Peyer's patch (tissue), 4 donors: ENCODE measurements around the gene THAP9. TPM values are rescaled to one million over a fixed set of nuclear protein-coding genes. Genes with fewer than 3 reads are reported as not detected.
"Not testable (repeated sequence)": the region's sequence is repeated elsewhere in the genome, so short reads cannot be mapped to it uniquely, and the experiment has no call there.

Experiments used
- DNase-seq, 3 donors: peaks; one replicate each; pipeline ENCODE4 v3.0.0-alpha.2; 2017 to 2019
- H3K27ac ChIP-seq, 4 donors: fragments of 200-600 bp; sonication (generic); one replicate each; pipeline ENCODE4 v1.5.1; 2016 to 2019
- H3K27me3 ChIP-seq, 2 donors: fragments of 200-600 bp; sonication (generic); one replicate each; pipeline ENCODE4 v1.5.1; 2019
- H3K36me3 ChIP-seq, 3 donors: fragments of 200-600 bp; sonication (generic); one replicate each; pipeline ENCODE4 v1.5.1; 2016 to 2019
- H3K4me1 ChIP-seq, 4 donors: fragments of 200-600 bp; sonication (generic); one replicate each; pipeline ENCODE4 v1.5.1; 2016 to 2019
- H3K4me3 ChIP-seq, 4 donors: fragments of 200-600 bp; sonication (generic); 1 replicate in 3 of 4; 2 replicates in 1 of 4; pipeline ENCODE4 v1.5.1; 2016 to 2019; ENCODE audit warnings: mild to moderate bottlenecking in 1 of 4
- H3K9me3 ChIP-seq, 4 donors: fragments of 200-600 bp; sonication (generic); one replicate each; pipeline ENCODE4 v1.5.1; 2016 to 2019; ENCODE audit warnings: mild to moderate bottlenecking in 1 of 4
- POLR2A ChIP-seq, 2 donors: fragments of 450-650 bp; IDR thresholded peaks; one replicate each; pipeline ENCODE4 v1.5.1; 2017; ENCODE audit warnings: antibody characterized with exemption in 2 of 2, mild to moderate bottlenecking in 2 of 2, moderate library complexity in 2 of 2
- total RNA-seq, 4 donors: library from RNA; depleted of rRNA; stranded (reverse); fragments of >200 nt; gene quantifications; one replicate each; pipeline ENCODE4 v1.1.0, GENCODE V29; 2016
- TF ChIP-seq, protein P1 (sequence below), 6 experiments: fragments of 450-650 bp in 4 of 6; fragments of 200-600 bp in 2 of 6; sonication (generic) in 1 of 6; IDR thresholded peaks; one replicate each; pipeline ENCODE4 v1.5.1; 2017 to 2019; ENCODE audit warnings: antibody characterized with exemption in 6 of 6, mild to moderate bottlenecking in 3 of 6, moderate library complexity in 1 of 6

Gene THAP9
- total RNA-seq, 4 donors from 2014 or later, result 1.7 to 6.7 (median 2.9) TPM

DNA sequence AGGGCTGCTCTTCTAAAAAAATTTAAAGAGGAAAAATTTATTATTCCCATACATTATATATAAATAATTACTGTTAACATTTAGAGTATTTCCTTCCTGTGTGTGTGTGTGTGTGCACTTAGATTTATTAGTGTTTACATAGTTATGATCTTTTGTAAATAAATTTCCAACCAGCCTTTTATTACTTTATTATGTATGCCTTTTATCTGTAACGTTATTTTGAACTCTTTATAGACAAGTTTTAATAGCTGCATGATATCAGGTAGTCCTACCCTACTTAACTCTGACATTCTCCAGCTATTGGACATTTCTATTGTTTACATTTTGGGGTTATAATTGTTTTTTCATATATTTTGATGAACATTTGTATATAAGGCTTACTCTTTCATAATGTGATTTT, 8.8 kb downstream of the THAP9 start:
- no peak for TF ChIP-seq POLR2A (IDR thresholded peaks at IDR 0.05)
- TF ChIP-seq, protein P1, sequence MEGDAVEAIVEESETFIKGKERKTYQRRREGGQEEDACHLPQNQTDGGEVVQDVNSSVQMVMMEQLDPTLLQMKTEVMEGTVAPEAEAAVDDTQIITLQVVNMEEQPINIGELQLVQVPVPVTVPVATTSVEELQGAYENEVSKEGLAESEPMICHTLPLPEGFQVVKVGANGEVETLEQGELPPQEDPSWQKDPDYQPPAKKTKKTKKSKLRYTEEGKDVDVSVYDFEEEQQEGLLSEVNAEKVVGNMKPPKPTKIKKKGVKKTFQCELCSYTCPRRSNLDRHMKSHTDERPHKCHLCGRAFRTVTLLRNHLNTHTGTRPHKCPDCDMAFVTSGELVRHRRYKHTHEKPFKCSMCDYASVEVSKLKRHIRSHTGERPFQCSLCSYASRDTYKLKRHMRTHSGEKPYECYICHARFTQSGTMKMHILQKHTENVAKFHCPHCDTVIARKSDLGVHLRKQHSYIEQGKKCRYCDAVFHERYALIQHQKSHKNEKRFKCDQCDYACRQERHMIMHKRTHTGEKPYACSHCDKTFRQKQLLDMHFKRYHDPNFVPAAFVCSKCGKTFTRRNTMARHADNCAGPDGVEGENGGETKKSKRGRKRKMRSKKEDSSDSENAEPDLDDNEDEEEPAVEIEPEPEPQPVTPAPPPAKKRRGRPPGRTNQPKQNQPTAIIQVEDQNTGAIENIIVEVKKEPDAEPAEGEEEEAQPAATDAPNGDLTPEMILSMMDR (IDR thresholded peaks at IDR 0.05), result no peak
- Histone ChIP-seq H3K27ac (no peak overlapping the region), H3K4me3 (no peak overlapping the region), H3K36me3 (peaks cover 0 to 9% (median 0%) of the 10 kb centered on the region in 3 donors), H3K9me3 (no peaks in the 10 kb centered on the region), H3K4me1 (no peaks in the 10 kb centered on the region), H3K27me3 (no peaks in the 10 kb centered on the region)
- no peak for DNase-seq

DNA sequence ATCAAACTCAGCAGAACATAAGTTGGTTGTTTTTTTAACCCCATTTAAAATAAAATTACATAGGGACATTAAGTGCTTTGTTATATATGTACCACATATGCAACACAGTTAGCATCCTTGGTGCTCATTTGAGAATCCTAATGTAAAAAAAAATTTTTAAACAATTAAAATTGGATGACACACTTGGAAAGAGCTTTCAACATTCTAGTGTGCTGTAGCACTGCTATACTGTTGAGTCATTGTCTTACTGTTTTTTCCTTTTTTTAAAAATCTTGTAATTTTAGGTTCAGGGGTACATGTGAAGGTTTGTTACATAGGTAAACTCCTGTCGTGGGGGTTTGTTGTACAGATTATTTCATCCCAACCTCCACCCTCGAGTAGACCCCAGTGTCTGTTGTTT, 12.8 kb downstream of the THAP9 start:
- Histone ChIP-seq H3K27me3 (no peaks in the 10 kb centered on the region), H3K4me1 (no peaks in the 10 kb centered on the region), H3K36me3 (peaks cover 0 to 9% (median 0%) of the 10 kb centered on the region in 3 donors), H3K4me3 (no peak overlapping the region), H3K27ac (no peak overlapping the region), H3K9me3 (no peaks in the 10 kb centered on the region)
- no peak for DNase-seq
- no peak for TF ChIP-seq POLR2A (IDR thresholded peaks at IDR 0.05)
- TF ChIP-seq, protein P1 (IDR thresholded peaks at IDR 0.05), result no peak

DNA sequence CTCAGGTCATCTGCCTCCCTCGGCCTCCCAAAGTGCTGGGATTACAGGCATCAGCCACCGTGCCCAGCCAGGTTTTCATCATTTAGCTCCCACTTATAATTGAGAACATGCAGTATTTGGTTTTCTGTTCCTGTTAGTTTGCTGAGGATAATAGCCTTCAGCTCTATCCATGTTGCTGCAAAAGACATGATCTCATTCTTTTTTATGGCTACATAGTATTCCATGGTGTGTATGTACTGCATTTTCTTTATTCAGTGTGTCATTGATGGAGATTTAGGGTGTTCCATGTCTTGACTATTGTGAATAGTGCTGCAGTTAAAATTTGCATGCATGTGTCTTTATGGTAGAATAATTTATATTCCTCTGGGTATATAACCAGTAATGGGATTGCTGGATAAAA, 13.4 kb downstream of the THAP9 start:
- not testable (repeated sequence) for H3K27ac ChIP-seq, H3K4me3 ChIP-seq, H3K36me3 ChIP-seq, H3K4me1 ChIP-seq, H3K27me3 ChIP-seq, H3K9me3 ChIP-seq, DNase-seq

DNA sequence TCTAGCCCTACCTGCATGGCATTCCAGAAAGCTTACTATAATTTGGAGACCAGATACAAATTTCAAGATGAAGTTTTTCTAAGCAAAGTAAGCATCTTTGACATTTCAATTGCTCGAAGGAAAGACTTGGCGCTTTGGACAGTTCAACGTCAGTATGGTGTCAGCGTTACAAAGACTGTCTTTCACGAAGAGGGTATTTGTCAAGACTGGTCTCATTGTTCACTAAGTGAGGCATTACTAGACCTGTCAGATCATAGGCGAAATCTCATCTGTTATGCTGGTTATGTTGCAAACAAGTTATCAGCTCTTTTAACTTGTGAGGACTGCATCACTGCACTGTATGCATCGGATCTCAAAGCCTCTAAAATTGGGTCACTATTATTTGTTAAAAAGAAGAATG, 17.6 kb downstream of the THAP9 start:
- no peak for DNase-seq
- no peaks in the 10 kb centered on the region for H3K9me3 ChIP-seq
- no peak overlapping the region for H3K4me3 ChIP-seq
- H3K36me3 ChIP-seq, result no peaks in the 10 kb centered on the region
- TF ChIP-seq POLR2A (IDR thresholded peaks at IDR 0.05), result no peak
- TF ChIP-seq, protein P1 (IDR thresholded peaks at IDR 0.05), result no peak
- H3K27me3 ChIP-seq, result no peaks in the 10 kb centered on the region
- no peak overlapping the region for H3K27ac ChIP-seq
- no peaks in the 10 kb centered on the region for H3K4me1 ChIP-seq

DNA sequence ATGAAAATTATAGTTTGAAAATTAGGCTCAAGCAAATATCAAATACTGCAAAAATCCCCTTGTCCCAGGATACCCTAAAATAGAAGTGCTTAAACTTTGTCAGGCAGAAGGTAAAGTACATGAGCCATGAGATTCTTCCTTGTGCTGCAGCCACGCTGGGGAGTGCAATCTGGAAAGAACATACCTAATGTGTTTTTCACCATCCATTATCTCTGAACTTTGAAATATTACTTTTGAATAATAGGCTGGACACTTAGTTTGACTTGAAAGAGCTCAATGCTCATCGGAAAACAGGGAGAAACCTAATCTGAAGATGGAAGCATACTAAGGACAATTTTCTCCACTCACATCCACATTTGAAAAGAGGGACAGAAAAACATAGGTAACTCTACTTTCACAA, 18.9 kb downstream of the THAP9 start:
- H3K36me3 ChIP-seq, result no peaks in the 10 kb centered on the region
- no peak for TF ChIP-seq POLR2A (IDR thresholded peaks at IDR 0.05)
- TF ChIP-seq, protein P1 (IDR thresholded peaks at IDR 0.05), result no peak
- DNase-seq, result no peak
- no peaks in the 10 kb centered on the region for H3K9me3 ChIP-seq
- no peaks in the 10 kb centered on the region for H3K4me1 ChIP-seq
- H3K4me3 ChIP-seq, result no peak overlapping the region
- H3K27me3 ChIP-seq, result no peaks in the 10 kb centered on the region
- no peak overlapping the region for H3K27ac ChIP-seq

DNA sequence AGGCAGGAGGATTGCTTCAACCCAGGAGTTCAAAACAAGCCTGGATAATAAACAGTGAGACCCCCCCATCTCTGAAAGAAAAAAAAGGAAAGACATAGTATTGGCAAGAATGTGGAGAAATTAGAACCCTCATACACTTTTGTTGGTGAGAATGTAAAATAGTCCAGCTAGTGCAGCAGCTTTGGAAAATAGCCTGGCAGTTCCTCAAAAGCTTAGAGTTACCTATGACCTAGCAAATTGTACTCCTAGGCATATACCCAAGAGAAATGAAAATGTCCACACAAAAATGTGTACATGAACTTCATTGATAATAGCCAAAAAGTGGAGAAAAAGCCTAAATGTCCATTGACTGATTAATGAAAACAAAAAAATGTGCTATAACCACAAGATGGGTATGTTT, 21.3 kb downstream of the THAP9 start:
- Histone ChIP-seq H3K36me3 (peaks cover 0 to 4% (median 0%) of the 10 kb centered on the region in 3 donors), H3K27ac (no peak overlapping the region), H3K4me1 (no peaks in the 10 kb centered on the region), H3K4me3 (no peak overlapping the region), H3K27me3 (no peaks in the 10 kb centered on the region), H3K9me3 (no peaks in the 10 kb centered on the region)
- TF ChIP-seq, protein P1 (IDR thresholded peaks at IDR 0.05), result no peak
- no peak for TF ChIP-seq POLR2A (IDR thresholded peaks at IDR 0.05)
- DNase-seq, result no peak
